ENCODE results near the gene GUCY1B1. TPM values are rescaled to one million over a fixed set of nuclear protein-coding genes. Genes with fewer than 3 reads are reported as not detected.
A peak's percentile ranks its signal among the peaks of the same experiment; 100 is the strongest.

GUCY1B1 gene
- total and polyA plus RNA-seq, 10 donors, result 3.6 to 20.8 (median 15.0) TPM

DNA sequence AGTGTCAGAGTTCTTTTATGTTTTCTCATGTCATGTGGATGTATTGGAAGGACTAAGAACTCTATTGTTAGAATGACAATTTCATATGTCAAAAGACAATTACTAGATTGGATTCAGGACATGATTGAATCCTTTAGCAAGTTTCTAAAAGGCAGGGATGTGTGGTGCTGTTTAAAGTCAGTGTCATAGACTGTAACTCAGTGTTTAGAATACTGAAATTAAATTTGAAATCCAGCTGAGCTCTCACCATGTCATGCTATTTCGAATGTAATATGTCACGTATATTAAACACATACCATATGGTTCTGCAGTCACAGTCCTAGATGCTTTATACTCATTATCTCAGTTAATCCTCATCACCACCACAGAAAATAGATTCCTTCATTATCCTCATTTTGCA is 7.8 kb downstream of the GUCY1B1 start:
- TF ChIP-seq POLR2A (IDR thresholded peaks at IDR 0.05) (no peak), POLR2AphosphoS5 (IDR thresholded peaks at IDR 0.05) (no peak)
- TF ChIP-seq, protein P1, sequence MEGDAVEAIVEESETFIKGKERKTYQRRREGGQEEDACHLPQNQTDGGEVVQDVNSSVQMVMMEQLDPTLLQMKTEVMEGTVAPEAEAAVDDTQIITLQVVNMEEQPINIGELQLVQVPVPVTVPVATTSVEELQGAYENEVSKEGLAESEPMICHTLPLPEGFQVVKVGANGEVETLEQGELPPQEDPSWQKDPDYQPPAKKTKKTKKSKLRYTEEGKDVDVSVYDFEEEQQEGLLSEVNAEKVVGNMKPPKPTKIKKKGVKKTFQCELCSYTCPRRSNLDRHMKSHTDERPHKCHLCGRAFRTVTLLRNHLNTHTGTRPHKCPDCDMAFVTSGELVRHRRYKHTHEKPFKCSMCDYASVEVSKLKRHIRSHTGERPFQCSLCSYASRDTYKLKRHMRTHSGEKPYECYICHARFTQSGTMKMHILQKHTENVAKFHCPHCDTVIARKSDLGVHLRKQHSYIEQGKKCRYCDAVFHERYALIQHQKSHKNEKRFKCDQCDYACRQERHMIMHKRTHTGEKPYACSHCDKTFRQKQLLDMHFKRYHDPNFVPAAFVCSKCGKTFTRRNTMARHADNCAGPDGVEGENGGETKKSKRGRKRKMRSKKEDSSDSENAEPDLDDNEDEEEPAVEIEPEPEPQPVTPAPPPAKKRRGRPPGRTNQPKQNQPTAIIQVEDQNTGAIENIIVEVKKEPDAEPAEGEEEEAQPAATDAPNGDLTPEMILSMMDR (IDR thresholded peaks at IDR 0.05 in 8 of 11, conservative IDR thresholded peaks at IDR 0.05 in 3 of 11), result no peak
- WGBS, 5 donors, result 77 to 94% (median 86%) methylated on average over 2 of the region's 2 CpGs

GRCh38 chr4:155768370-155768769 is 9.5 kb downstream of the GUCY1B1 start:
- Histone ChIP-seq H3K9me3 (no peaks in the 10 kb centered on the region), H3K27me3 (replicated peaks in 1 of 7) (no peaks in the 10 kb centered on the region), H3K4me1 (peaks cover 0 to 10% (median 0%) of the 10 kb centered on the region in 6 donors), H3K36me3 (no peaks in the 10 kb centered on the region), H3K27ac (peak overlapping the region in 1 of 8 donors; percentile 3), H3K4me3 (no peak overlapping the region)
- TF ChIP-seq POLR2A (IDR thresholded peaks at IDR 0.05), result no peak
- TF ChIP-seq, protein P1 (IDR thresholded peaks at IDR 0.05 in 8 of 11, conservative IDR thresholded peaks at IDR 0.05 in 3 of 11), result no peak
- TF ChIP-seq POLR2AphosphoS5 (IDR thresholded peaks at IDR 0.05), result no peak
- DNase-seq, result no peak
- intact Hi-C loops (cut with DNase I; ENCODE audit: low total_unique reads), result no loop called here

More for the DNA sequence above, 7.8 kb downstream of the GUCY1B1 start:
- Histone ChIP-seq H3K36me3 (no peaks in the 10 kb centered on the region), H3K4me1 (peaks cover 0 to 10% (median 0%) of the 10 kb centered on the region in 6 donors), H3K27me3 (replicated peaks in 1 of 7) (no peaks in the 10 kb centered on the region), H3K27ac (no peak overlapping the region), H3K9me3 (no peaks in the 10 kb centered on the region), H3K4me3 (no peak overlapping the region)
- no peak for DNase-seq
- intact Hi-C loops (cut with DNase I; ENCODE audit: low total_unique reads), result no loop called here

GRCh38 chr4:155769090-155769489 is 10.3 kb downstream of the GUCY1B1 start:
- Histone ChIP-seq H3K27ac (peak overlapping the region in 1 of 8 donors; percentile 3), H3K36me3 (no peaks in the 10 kb centered on the region), H3K4me3 (no peak overlapping the region), H3K27me3 (replicated peaks in 1 of 7) (no peaks in the 10 kb centered on the region), H3K4me1 (peaks cover 0 to 8% (median 0%) of the 10 kb centered on the region in 6 donors), H3K9me3 (no peaks in the 10 kb centered on the region)
- TF ChIP-seq POLR2A (IDR thresholded peaks at IDR 0.05) (no peak), POLR2AphosphoS5 (IDR thresholded peaks at IDR 0.05) (no peak)
- TF ChIP-seq, protein P1 (IDR thresholded peaks at IDR 0.05 in 8 of 11, conservative IDR thresholded peaks at IDR 0.05 in 3 of 11), result no peak
- intact Hi-C loops (cut with DNase I; ENCODE audit: low total_unique reads), result no loop called here
- 72 to 88% (median 78%) methylated on average over 2 of the region's 2 CpGs for WGBS, 5 donors
- DNase-seq, result no peak

DNA sequence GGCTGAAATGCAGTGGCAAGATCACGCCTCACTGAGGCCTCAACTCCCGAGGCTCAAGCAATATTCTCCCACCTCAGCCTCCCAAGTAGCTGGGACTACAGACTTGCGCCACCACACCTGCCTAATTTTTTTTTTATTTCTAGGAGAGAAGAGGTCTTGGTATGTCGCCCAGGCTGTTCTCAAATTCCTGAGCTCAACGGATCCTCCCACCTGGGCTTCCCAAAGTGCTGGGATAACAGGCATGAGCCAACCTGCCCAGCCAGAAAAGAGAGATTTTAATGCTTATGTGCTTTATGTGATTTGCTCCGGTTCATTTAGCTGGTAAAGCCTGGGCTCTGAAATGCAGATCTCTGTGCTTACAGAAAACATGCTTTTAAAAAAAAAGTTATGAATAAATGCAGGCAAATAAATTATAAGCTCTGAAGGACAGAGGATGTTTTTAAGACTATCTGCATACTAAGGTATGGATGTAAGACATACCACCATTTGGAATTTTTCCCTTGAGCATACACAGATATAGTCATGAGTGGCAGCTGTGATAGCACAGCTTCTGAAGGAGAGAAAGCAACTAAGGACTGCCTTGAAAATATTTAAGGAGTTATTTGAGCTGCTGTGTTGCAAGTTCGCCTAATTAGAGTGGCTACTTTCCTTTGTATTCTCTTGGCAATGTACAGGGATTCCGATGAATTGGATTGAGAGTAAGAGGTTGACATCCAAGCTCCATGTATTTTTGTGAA is 13.8 kb downstream of the GUCY1B1 start:
- no peaks in the 10 kb centered on the region for H3K36me3 ChIP-seq
- intact Hi-C loops (cut with DNase I; ENCODE audit: low total_unique reads), result no loop called here
- H3K9me3 ChIP-seq, result no peaks in the 10 kb centered on the region
- WGBS, 5 donors, result 84 to 93% (median 90%) methylated on average over 8 of the region's 8 CpGs
- H3K4me3 ChIP-seq, result no peak overlapping the region
- DNase-seq, result no peak
- peaks cover 0 to 4% (median 0%) of the 10 kb centered on the region in 6 donors for H3K4me1 ChIP-seq
- no peaks in the 10 kb centered on the region for H3K27me3 ChIP-seq (replicated peaks in 1 of 7)
- no peak for TF ChIP-seq POLR2AphosphoS5 (IDR thresholded peaks at IDR 0.05)
- TF ChIP-seq, protein P1 (IDR thresholded peaks at IDR 0.05 in 8 of 11, conservative IDR thresholded peaks at IDR 0.05 in 3 of 11), result no peak
- no peak for TF ChIP-seq POLR2A (IDR thresholded peaks at IDR 0.05)
- peak overlapping the region in 1 of 8 donors; percentile 1 for H3K27ac ChIP-seq

Measured in spleen (tissue), 11 donors.